ENCODE data around the gene CPNE6. TPM values are rescaled to one million over a fixed set of nuclear protein-coding genes. Genes with fewer than 3 reads are reported as not detected.

CPNE6 gene
- total and polyA plus RNA-seq, 2 of the 13 experiments (the other 11 are each of a cell fraction or from before 2014, with no cell fraction given), result not detected

DNA sequence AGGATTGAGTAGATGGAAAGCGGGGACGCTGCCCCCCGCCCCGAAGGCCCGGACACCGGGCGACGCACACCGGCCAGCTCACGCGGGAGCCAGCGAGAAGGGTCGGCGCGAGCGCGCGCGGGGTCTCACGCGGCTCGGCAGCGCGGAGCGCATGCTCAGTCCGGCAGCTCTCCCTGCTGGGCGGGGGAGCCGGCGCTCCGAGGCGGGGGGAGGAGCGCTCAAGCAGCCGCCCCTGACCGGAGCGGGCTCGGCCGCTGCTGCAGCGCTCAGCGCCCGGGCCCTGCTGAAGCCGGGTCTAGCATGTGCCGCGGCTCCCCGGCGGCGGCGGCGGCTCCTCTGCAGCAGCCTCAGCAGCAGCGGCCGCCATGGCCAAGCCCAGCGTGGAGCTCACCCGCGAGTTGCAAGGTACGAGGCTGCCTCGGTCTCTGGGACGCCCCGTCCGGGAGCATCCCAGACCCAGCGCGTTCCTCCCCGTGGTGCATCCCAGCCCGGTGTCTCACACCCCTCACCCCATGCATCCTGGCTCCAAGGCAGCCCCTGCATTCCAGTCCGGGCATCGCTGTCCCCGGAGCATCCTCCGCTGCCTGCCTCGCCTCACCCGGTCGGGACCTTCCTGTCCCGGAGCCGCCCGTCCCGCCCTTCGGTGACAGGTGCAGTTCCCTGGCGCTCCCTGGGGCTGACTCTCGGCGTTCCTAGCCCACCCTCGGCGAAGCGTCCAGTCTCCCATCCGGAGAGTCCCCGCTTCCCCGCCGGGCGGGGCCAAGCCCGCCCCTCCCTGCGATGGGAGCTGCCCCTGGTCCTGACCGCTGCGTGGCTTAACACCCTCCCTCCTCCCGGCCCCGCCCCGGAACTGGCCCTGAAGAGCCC lies 19.3 kb upstream of the CPNE6 start, which contains the start of gene CARMIL3 (continued):
- TF ChIP-seq ZFP36L1 (CRISPR knock-in tag; IDR thresholded peaks at IDR 0.05) (peak; percentile 54; the same call in 1 of the 2 replicates), RFX5 (IDR thresholded peaks at IDR 0.05; ENCODE audit: low read depth, low read length) (no peak), SETDB1 (CRISPR knock-in tag; IDR thresholded peaks at IDR 0.05; ENCODE audit: borderline replicate concordance) (no peak), SSRP1 (CRISPR knock-in tag; IDR thresholded peaks at IDR 0.05) (peak; percentile 65; the same call in 1 of the 2 replicates), ZNF550 (CRISPR knock-in tag; IDR thresholded peaks at IDR 0.05; ENCODE audit: borderline replicate concordance) (no peak; the same call in 1 of the 2 replicates), ZBTB38 (CRISPR knock-in tag; IDR thresholded peaks at IDR 0.05) (no peak; the same call in 1 of the 2 replicates), ZMYM3 (CRISPR knock-in tag; IDR thresholded peaks at IDR 0.05) (no peak), NCOA5 (CRISPR knock-in tag; IDR thresholded peaks at IDR 0.05) (no peak), ZNF138 (CRISPR knock-in tag; IDR thresholded peaks at IDR 0.05; ENCODE audit: low read depth) (0 out of 2 replicates have a peak, but pooled peaks have one; percentile 73), JUNB (CRISPR knock-in tag; IDR thresholded peaks at IDR 0.05; ENCODE audit: borderline replicate concordance) (no peak), SYNCRIP (IDR thresholded peaks at IDR 0.05; ENCODE audit: insufficient read depth, low read depth, low read length) (no peak), ZNF207 (IDR thresholded peaks at IDR 0.05; ENCODE audit: borderline replicate concordance) (no peak), SPEN (CRISPR knock-in tag; IDR thresholded peaks at IDR 0.05; ENCODE audit: low read depth) (peak; percentile 49), NFATC3 (CRISPR knock-in tag; IDR thresholded peaks at IDR 0.05) (no peak), PCBP2 (optimal IDR thresholded peaks at IDR 0.05; ENCODE audit: low read depth, low read length, poor library complexity, severe bottlenecking) (no peak), YEATS4 (CRISPR knock-in tag; IDR thresholded peaks at IDR 0.05; ENCODE audit: borderline replicate concordance) (peak; percentile 18; the same call in 1 of the 2 replicates), CC2D1A (CRISPR knock-in tag; IDR thresholded peaks at IDR 0.05) (no peak; the same call in 1 of the 2 replicates), STAT5B (CRISPR knock-in tag; IDR thresholded peaks at IDR 0.05) (peak; percentile 78; the same call in 1 of the 2 replicates), PHF5A (CRISPR knock-in tag; IDR thresholded peaks at IDR 0.05; ENCODE audit: low read depth, unreplicated experiment) (no peak), ZMYM2 (CRISPR knock-in tag; IDR thresholded peaks at IDR 0.05) (0 out of 2 replicates have a peak, but pooled peaks have one; percentile 33)
- TF ChIP-seq, protein P1, sequence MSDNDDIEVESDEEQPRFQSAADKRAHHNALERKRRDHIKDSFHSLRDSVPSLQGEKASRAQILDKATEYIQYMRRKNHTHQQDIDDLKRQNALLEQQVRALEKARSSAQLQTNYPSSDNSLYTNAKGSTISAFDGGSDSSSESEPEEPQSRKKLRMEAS (IDR thresholded peaks at IDR 0.05), result no peak
- TF ChIP-seq, protein P2, sequence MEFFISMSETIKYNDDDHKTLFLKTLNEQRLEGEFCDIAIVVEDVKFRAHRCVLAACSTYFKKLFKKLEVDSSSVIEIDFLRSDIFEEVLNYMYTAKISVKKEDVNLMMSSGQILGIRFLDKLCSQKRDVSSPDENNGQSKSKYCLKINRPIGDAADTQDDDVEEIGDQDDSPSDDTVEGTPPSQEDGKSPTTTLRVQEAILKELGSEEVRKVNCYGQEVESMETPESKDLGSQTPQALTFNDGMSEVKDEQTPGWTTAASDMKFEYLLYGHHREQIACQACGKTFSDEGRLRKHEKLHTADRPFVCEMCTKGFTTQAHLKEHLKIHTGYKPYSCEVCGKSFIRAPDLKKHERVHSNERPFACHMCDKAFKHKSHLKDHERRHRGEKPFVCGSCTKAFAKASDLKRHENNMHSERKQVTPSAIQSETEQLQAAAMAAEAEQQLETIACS (CRISPR knock-in tag; IDR thresholded peaks at IDR 0.05), result peak; percentile 87
- TF ChIP-seq, protein P3, sequence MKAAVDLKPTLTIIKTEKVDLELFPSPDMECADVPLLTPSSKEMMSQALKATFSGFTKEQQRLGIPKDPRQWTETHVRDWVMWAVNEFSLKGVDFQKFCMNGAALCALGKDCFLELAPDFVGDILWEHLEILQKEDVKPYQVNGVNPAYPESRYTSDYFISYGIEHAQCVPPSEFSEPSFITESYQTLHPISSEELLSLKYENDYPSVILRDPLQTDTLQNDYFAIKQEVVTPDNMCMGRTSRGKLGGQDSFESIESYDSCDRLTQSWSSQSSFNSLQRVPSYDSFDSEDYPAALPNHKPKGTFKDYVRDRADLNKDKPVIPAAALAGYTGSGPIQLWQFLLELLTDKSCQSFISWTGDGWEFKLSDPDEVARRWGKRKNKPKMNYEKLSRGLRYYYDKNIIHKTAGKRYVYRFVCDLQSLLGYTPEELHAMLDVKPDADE (CRISPR knock-in tag; IDR thresholded peaks at IDR 0.05), result no peak; the same call in 1 of the 2 replicates
- TF ChIP-seq, protein P4, sequence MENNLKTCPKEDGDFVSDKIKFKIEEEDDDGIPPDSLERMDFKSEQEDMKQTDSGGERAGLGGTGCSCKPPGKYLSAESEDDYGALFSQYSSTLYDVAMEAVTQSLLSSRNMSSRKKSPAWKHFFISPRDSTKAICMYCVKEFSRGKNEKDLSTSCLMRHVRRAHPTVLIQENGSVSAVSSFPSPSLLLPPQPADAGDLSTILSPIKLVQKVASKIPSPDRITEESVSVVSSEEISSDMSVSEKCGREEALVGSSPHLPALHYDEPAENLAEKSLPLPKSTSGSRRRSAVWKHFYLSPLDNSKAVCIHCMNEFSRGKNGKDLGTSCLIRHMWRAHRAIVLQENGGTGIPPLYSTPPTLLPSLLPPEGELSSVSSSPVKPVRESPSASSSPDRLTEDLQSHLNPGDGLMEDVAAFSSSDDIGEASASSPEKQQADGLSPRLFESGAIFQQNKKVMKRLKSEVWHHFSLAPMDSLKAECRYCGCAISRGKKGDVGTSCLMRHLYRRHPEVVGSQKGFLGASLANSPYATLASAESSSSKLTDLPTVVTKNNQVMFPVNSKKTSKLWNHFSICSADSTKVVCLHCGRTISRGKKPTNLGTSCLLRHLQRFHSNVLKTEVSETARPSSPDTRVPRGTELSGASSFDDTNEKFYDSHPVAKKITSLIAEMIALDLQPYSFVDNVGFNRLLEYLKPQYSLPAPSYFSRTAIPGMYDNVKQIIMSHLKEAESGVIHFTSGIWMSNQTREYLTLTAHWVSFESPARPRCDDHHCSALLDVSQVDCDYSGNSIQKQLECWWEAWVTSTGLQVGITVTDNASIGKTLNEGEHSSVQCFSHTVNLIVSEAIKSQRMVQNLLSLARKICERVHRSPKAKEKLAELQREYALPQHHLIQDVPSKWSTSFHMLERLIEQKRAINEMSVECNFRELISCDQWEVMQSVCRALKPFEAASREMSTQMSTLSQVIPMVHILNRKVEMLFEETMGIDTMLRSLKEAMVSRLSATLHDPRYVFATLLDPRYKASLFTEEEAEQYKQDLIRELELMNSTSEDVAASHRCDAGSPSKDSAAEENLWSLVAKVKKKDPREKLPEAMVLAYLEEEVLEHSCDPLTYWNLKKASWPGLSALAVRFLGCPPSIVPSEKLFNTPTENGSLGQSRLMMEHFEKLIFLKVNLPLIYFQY (CRISPR knock-in tag; IDR thresholded peaks at IDR 0.05; ENCODE audit: borderline replicate concordance), result 0 out of 2 replicates have a peak, but pooled peaks have one; percentile 51

Data from HepG2 (cell line).